ENCODE results near the gene ENC1. TPM values are rescaled to one million over a fixed set of nuclear protein-coding genes. Genes with fewer than 3 reads are reported as not detected.

The ENC1 gene
- total RNA-seq, 1 donor = 72.1 TPM

- DNase-seq (ENCODE audit: low read depth) = no peak
- TF ChIP-seq CTCF (IDR thresholded peaks at IDR 0.05; ENCODE audit: insufficient read depth, low read depth, low read length) = no peak
- H3K4me3 ChIP-seq (ENCODE audit: low read depth, low read length) = no peak overlapping the region
Measured at GRCh38 chr5:74598731-74599130, 41.8 kb downstream of the ENC1 start.

- no peak overlapping the region for H3K4me3 ChIP-seq (ENCODE audit: low read depth, low read length)
- no peak for TF ChIP-seq CTCF (IDR thresholded peaks at IDR 0.05; ENCODE audit: insufficient read depth, low read depth, low read length)
- no peak for DNase-seq (ENCODE audit: low read depth)
Measured at GRCh38 chr5:74596927-74597326, 43.6 kb downstream of the ENC1 start.

- no peak overlapping the region for H3K4me3 ChIP-seq (ENCODE audit: low read depth, low read length)
- no peak for TF ChIP-seq CTCF (IDR thresholded peaks at IDR 0.05; ENCODE audit: insufficient read depth, low read depth, low read length)
- peak; percentile 69 for DNase-seq (ENCODE audit: low read depth)
Measured at GRCh38 chr5:74595143-74595925, 45.2 kb downstream of the ENC1 start.

GRCh38 chr5:74594137-74595040 is 46.1 kb downstream of the ENC1 start:
- DNase-seq (ENCODE audit: low read depth) = peak; percentile 28
- TF ChIP-seq CTCF (IDR thresholded peaks at IDR 0.05; ENCODE audit: insufficient read depth, low read depth, low read length) = no peak
- no peak overlapping the region for H3K4me3 ChIP-seq (ENCODE audit: low read depth, low read length)

GRCh38 chr5:74589204-74590056 is 51.1 kb downstream of the ENC1 start:
- no peak for TF ChIP-seq CTCF (IDR thresholded peaks at IDR 0.05; ENCODE audit: insufficient read depth, low read depth, low read length)
- no peak for DNase-seq (ENCODE audit: low read depth)
- no peak overlapping the region for H3K4me3 ChIP-seq (ENCODE audit: low read depth, low read length)

GRCh38 chr5:74588415-74588814 is 52.1 kb downstream of the ENC1 start:
- no peak for DNase-seq (ENCODE audit: low read depth)
- TF ChIP-seq CTCF (IDR thresholded peaks at IDR 0.05; ENCODE audit: insufficient read depth, low read depth, low read length) = no peak
- no peak overlapping the region for H3K4me3 ChIP-seq (ENCODE audit: low read depth, low read length)

Measured in fibroblast of villous mesenchyme (primary cell).